NT2/D1 (cell line): Measurements from ENCODE around the gene SLC12A2.

Experiments used
- YY1 ChIP-seq: IDR thresholded peaks from 2 replicates; pipeline ENCODE4 v1.6.1; 2011; ENCODE audit not compliant: insufficient read length, insufficient read depth
- ZNF274 ChIP-seq: IDR thresholded peaks from 2 replicates; pipeline ENCODE4 v1.6.1; 2011; ENCODE audit warnings: mild to moderate bottlenecking, low read depth, low read length

GRCh38 chr5:128225245-128226030, 141.9 kb downstream of the SLC12A2 start:
- TF ChIP-seq ZNF274 (no peak), YY1 (no peak)
